ENCODE data around the gene STPG3. TPM values are rescaled to one million over a fixed set of nuclear protein-coding genes. Genes with fewer than 3 reads are reported as not detected.

The STPG3 gene
- total and polyA plus RNA-seq, 9 of the 15 experiments (the other 6 are each of a cell fraction or from before 2014, with no cell fraction given), result not detected

- ChIA-PET CTCF (ENCODE audit: low intra/inter-chr PET ratio) (interaction anchor here (0.8 to 2.6 kb wide), 5 partner anchors 39 to 182 kb away, joined by 3 to 19 read pairs (median 5); partner anchors contain the start of genes ANAPC2, MAN1B1, NPDC1 and SSNA1), POLR2A (interaction anchor here (0.7 to 1.9 kb wide), 5 partner anchors 13 to 140 kb away, joined by 3 to 6 read pairs (median 3); partner anchors contain the start of genes ANAPC2, MAN1B1 and SSNA1)
- Histone ChIP-seq H4K20me1 (replicated peaks; ENCODE audit: control insufficient read depth, insufficient read depth, low read length) (no peaks in the 10 kb centered on the region), H3K9ac (ENCODE audit: insufficient read depth in 1 of 2, low read depth in 2 of 2, low read length in 2 of 2) (peak within 1 kb of the TSS in 1 of 2 experiments; percentile 81; a peak in 2 of 4 replicates), H3K36me3 (ENCODE audit: control insufficient read depth, insufficient read depth, low read length) (no peaks in the 10 kb centered on the region), H3K4me2 (ENCODE audit: insufficient read depth, low read length) (peak within 1 kb of the TSS; percentile 50; the same call in 1 of the 2 replicates), H3K27me3 (ENCODE audit: control insufficient read depth in 2 of 2, insufficient read depth in 2 of 2, low read length in 2 of 2) (no peaks in the 10 kb centered on the region), H3K9me3 (replicated peaks; ENCODE audit: control insufficient read depth, insufficient read depth, low read depth, low read length) (no peaks in the 10 kb centered on the region), H2AFZ (ENCODE audit: low read depth, low read length) (peak within 1 kb of the TSS; percentile 68; the same call in 1 of the 2 replicates), H3K4me3 (no peak within 1 kb of the TSS), H3K9me1 (ENCODE audit: control insufficient read depth, insufficient read depth, low read length) (no peaks in the 10 kb centered on the region), H3K79me2 (ENCODE audit: control insufficient read depth, insufficient read depth, low read length) (no peaks in the 10 kb centered on the region), H3K27ac (ENCODE audit: extremely low read depth, low read depth, low read length) (no peak within 1 kb of the TSS), H3K4me1 (replicated peaks in 1 of 2; ENCODE audit: control insufficient read depth in 2 of 2, insufficient read depth in 2 of 2, low read length in 2 of 2) (peaks cover 21 to 97% of the 10 kb centered on the region in 2 experiments)
- no TSS peak for BruUV-seq (replicated peaks)
- FAIRE-seq (peak; percentile 98), ATAC-seq (peak; percentile 78), DNase-seq (ENCODE audit: extremely low read depth in 1 of 4, low spot score in 3 of 4) (peak; percentile 71 to 91 (median 76))
- intact Hi-C loops (cut with micrococcal nuclease), result loop anchor here (1.0 to 2.0 kb wide), 3 partner anchors 39 to 176 kb away; partner anchors contain the start of genes ANAPC2 and SSNA1
- WGBS (ENCODE audit: insufficient coverage, low coverage, missing lambda C conversion rate), result 26% methylated on average over 22 of the region's 25 CpGs
- in situ Hi-C loops (cut with MboI), result loop anchor here (5.0 to 25.0 kb wide), 3 partner anchors 40 to 440 kb away; partner anchors contain the start of genes ANAPC2, CCDC183, SSNA1 and TMEM141
- TF ChIP-seq ZNF165 (CRISPR knock-in tag; IDR thresholded peaks at IDR 0.05; ENCODE audit: borderline replicate concordance) (no peak), FUS (optimal IDR thresholded peaks at IDR 0.05; ENCODE audit: low read depth, low read length) (no peak), NFE2L1 (tag; IDR thresholded peaks at IDR 0.05; ENCODE audit: borderline replicate concordance, low read depth) (no peak), XRCC5 (IDR thresholded peaks at IDR 0.05; ENCODE audit: low read depth, low read length) (peak; percentile 94), SNAPC5 (CRISPR knock-in tag; IDR thresholded peaks at IDR 0.05) (no peak), NFATC3 (IDR thresholded peaks at IDR 0.05) (no peak), UBTF (IDR thresholded peaks at IDR 0.05; ENCODE audit: borderline replicate concordance in 1 of 2, low read depth in 2 of 2, low read length in 2 of 2) (0 out of 4 replicates have a peak, but pooled peaks of 1 of the 2 experiments have one; percentile 25), CSDE1 (IDR thresholded peaks at IDR 0.05) (no peak), MAZ (CRISPR knock-in tag; conservative IDR thresholded peaks at IDR 0.05 in 1 of 2, IDR thresholded peaks at IDR 0.05 in 1 of 2) (peak; percentile 39 to 73; a peak in 3 of 4 replicates), SAFB (IDR thresholded peaks at IDR 0.05; ENCODE audit: borderline replicate concordance, low read depth, low read length) (no peak), ZNF778 (CRISPR knock-in tag; IDR thresholded peaks at IDR 0.05) (no peak), BRD9 (IDR thresholded peaks at IDR 0.05; ENCODE audit: low read depth, partially characterized antibody) (peak; percentile 69), CTCF (IDR thresholded peaks at IDR 0.05 in 2 of 3, conservative IDR thresholded peaks at IDR 0.05 in 1 of 3; ENCODE audit: insufficient read depth in 2 of 3, low read depth in 1 of 3, low read length in 3 of 3) (peak; percentile 96 to 97 (median 96)), SMAD4 (CRISPR knock-in tag; conservative IDR thresholded peaks at IDR 0.05) (peak; percentile 68), HDAC8 (tag; IDR thresholded peaks at IDR 0.05) (peak; percentile 53; the same call in 1 of the 2 replicates)
Observed at GRCh38 chr9:137227054-137227852, 23.8 kb upstream of the STPG3 start, which contains the start of gene RNF224. TSS of gene RNF224 (plus strand) at chr9:137227502. CDS start at chr9:137228336, 834 bp downstream.
